CD4-positive, alpha-beta T cell treated with Interleukin-2 at 100 ng/mL for 4 hours (primary cell): ENCODE results near the gene TMEM101.
A peak's percentile ranks its signal among the peaks of the same experiment; 100 is the strongest.
"Not testable (repeated sequence)": the region's sequence is repeated elsewhere in the genome, so short reads cannot be mapped to it uniquely, and the experiment has no call there.

Experiments
- DNase-seq: peaks from one replicate; pipeline ENCODE4 v3.0.0-alpha.2; 2020; ENCODE audit warnings: low spot score

Gene TMEM101

DNA sequence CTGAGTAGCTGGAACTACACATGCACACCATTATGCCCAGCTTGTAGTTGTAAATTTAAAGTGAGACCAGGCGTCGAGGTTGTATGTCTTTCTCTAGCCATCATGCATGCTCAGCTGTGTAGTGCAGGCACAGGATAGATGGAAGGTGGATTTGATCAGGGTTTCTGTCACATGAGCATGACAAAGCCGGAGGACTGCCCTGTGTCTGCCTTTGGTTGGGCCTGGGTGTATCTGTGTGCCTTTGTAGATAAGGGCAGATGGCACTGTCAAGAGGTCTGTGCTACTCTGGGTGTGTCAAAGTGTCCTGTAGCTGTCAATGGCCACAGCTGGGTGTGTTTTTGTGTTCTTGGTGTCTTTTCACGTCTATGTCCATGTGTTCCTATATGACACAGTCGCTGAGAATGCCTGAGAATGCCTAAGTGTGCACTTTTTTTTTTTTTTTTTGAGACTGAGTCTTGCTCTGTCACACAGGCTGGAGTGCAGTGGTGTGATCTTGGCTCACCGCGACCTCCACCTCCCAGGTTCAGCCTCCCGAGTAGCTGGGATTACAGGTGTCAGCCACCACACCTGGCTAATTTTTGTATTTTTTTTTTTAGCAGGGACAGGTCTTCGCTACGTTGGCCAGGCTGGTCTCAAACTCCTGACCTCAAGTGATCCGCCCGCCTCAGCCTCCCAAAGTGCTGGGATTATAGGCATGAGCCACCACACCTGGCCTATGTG lies 14.5 kb downstream of the TMEM101 start:
- no peak for DNase-seq

DNA sequence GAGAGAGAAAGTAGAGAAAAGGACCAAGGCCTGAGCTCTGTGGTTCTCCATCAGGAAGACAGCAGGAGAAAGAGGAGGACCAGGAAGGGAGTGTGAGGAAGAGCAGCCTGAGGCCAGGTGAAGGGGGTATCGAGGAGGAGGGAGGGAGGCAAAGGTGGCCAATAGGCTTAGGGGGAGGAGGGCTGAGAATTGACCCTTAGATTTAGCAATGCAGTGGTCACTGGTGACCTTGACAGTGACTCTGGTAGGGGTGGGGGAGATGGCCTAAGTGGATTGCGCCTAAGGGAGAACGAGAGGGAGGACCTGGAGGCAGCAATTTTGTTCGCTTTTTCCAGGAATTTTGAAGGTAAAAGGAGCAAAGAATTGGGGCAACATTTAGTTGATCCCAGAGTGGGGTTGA lies 15.7 kb downstream of the TMEM101 start:
- DNase-seq: no peak

DNA sequence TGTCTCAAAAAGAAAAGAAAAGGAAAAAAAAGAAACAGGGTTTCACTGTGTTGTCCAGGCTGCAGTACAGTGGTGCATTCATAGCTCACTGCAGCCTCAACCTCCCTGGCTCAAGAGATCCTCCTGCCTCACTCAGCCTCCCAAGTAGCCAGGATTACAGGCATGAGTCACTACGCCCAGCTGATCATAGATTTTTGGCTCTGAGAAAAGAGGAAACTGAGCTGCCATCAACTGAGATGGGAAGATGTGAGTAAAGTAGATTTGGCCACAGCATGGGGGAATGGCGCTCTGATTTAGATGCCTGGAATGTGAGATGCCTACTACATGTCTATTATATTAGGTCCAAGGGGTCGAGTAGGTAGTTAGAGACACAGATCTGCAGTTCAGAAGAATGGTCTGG lies 16.2 kb downstream of the TMEM101 start:
- no peak for DNase-seq

DNA sequence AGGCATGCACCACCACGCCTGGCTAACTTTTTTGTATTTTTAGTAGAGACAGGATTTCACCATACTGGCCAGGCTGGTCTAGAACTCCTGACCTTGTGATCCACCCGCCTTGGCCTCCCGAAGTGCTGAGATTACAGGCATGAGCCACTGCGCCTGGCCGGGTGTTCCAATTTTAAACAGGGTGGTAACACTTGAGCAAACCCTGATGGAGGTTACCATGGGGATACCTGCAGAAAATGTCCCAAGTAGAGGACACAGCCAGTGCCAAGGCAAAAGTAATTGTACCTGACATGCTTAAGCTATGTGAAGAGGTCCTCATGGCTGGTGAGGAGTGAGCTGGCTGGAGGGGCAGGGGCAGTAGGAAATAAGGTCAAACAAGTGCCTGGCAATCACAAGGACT lies 17.6 kb downstream of the TMEM101 start:
- not testable (repeated sequence) for DNase-seq

DNA sequence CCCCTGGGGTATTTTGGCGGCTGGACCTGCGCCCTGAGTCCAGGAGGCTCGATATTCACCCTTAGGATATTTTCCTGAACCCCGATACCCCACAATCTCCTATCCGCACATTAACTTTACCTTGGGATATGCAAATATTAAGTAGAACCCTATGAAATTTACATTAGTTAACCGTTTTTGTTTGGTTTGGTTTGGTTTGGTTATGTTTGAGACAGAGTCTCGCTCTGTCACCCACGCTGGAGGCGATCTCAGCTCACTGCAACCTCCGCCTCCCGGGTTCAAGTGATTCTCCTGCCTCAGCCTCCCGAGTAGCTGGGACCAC lies 19.7 kb downstream of the TMEM101 start:
- DNase-seq: no peak

DNA sequence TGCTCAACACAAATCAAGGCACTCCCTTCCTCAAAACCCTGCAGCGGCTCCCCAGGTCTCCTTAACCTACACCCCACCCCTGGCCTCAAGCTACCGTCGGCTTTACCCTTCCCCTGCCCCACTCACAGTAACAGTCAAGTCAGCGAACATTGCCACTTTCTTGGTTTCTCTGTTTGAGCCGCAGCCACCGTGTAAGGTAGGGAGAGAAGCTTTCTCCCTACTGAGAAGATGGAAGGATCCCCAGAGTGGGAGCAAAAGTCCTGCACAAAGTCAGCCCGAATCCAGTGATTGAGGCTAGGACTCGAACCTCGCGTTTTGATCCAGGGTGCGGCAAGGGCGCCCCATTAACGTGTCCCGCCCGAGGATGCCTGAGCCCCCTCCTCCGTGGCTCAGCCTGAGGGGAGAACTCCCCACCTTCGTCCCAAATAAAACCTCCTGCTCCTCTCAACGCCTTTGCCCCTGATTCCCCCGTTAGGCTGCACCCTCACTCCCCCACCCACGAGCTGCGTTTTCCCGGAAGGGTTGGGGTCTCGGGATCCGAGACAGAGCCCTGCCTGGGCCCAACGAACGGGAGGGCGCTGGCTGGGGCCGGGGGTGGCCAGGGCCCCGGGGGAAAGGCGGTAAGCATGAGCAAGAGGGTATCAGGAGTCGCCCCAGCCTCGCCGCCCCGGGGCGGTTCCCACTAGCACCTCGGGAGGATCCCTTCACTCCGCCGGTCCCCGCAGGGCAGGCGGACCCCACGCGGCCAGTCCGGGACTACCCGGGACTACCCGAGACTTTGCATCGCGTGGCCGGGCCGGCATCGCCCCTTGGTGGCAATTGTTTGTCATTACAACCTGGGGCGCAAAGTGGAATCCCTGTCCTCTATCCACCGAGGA lies 20.3 kb downstream of the TMEM101 start:
- DNase-seq: peak; percentile 65

DNA sequence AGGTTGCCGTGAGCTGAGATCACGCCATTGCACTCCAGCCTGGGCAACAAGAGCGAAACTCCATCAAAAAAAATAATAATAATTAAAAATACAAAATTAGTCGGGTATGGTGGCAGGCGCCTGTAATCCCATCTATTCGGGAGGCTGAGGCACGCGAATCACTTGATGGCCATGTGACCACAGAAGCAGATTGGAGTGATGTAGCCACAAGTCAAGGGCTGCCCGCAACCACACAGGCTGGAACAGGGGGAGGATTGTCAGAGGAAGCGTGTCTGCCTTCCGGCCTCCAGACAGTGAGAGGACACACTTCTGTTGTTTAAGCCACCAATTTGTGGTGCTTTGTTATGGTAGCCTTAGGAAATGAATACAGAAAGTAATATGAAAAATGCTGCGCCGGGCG lies 22.1 kb downstream of the TMEM101 start:
- no peak for DNase-seq

DNA sequence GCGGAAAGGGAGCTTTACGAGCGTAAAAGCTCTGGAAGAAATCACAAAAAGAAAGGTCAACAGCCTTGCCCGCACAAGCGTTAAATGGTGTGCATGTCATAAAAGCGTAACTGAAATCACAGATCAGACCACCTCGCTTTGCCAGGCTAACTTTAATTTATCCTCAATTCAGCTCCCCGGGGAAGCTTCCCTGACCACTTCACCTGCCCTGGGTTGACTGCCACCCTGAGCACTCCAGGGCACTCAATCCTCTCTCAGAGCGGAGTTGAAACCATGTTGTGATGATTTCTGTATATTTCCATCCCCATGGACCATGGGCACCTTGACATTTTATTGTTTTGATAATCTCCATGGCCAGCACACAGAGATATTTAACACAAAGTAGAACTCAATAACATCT lies 26.5 kb downstream of the TMEM101 start:
- no peak for DNase-seq

DNA sequence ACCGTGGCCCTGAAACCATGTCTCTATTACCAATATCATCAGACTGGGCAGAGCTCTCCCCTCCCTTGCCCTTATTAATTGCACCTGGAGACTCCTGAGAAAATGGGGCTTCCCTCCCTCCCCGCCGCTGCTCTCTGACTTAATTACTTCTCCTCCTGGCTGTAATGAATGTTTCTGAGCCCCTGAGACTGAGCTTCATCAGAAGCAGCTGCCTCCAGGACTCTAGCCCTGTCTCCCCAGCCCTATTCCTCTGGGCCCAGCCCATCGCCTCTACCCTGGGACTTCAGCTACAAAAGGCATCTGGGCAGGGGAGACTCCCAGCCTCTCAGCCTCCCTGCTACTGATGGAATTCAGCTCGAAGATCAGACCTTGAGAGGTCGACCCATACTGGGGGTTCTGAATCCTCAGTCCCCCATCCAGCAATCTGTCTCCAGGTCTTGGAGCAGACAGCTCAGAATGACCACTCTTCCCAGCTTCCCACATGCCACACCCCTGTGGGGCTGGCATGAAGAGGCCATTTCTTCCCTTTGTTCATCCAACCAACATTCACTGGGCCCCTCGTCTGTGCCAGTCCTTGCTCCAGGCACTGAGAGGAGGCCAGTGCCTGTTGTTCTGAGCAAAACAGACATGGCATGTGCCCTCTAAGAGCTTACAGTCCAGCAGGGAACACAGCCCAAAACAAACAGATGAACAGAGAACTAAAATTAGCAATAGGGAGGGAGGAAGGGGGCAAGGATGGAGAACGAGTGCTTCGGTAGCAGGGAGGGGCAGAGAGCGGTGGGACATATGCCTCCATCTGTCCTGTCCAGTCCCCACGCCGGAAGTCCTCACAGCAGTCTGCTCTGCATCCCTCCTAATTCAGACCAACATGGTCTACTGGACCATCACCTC lies 27.4 kb downstream of the TMEM101 start:
- no peak for DNase-seq

DNA sequence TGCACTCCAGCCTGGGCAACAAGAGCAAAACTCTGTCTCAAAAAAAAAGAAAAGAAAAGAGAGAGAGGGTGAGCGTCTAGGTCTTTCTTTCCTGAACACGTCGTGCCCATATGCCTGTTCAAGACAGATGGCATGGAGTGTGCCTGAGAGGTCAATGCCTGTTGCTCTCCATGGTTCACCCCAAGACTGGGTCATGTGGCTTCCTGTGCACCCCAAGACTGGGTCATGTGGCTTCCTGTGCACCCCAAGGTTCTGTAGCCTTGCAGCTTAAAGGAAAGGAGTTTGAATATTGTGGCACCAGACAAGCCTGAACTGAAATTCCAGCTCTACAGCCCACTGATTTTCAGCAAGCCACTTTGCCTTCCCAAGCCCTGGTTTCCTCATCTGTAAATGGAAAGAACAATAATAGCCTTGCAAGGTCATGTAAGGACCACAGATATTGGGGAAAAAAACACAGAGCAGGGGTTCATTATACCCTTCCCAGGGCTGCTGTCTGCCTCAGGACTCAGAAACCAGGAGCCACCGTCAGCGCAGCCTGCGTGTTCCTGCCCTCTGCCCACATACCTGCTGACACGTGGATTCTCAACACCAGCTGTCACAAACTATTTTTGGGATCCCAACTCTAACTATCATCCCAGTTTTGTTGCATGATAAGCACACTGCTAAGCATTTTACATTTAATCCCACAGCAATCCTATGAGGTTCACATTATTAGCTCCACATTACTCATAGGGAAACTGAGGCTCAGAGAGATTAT lies 28.4 kb downstream of the TMEM101 start:
- no peak for DNase-seq

DNA sequence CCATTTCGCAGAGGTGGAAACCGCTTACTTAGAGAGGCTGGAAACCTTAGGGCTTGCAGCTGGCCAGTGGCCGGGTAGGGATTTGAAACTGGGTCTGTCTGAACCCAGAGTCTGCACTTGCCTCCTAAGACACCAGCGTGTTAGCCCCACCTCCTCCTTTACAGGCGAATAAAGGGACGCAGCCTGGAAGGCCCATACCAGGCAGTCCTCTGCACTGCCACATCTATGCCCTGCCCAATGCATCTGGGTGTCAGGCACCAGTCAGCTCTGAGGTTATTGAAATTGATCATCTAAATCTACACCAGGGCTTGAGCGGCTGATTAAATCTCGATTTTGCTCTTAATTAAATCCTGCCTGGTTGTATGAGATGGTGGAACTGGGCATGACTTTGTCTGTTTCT lies 30.2 kb downstream of the TMEM101 start:
- no peak for DNase-seq

DNA sequence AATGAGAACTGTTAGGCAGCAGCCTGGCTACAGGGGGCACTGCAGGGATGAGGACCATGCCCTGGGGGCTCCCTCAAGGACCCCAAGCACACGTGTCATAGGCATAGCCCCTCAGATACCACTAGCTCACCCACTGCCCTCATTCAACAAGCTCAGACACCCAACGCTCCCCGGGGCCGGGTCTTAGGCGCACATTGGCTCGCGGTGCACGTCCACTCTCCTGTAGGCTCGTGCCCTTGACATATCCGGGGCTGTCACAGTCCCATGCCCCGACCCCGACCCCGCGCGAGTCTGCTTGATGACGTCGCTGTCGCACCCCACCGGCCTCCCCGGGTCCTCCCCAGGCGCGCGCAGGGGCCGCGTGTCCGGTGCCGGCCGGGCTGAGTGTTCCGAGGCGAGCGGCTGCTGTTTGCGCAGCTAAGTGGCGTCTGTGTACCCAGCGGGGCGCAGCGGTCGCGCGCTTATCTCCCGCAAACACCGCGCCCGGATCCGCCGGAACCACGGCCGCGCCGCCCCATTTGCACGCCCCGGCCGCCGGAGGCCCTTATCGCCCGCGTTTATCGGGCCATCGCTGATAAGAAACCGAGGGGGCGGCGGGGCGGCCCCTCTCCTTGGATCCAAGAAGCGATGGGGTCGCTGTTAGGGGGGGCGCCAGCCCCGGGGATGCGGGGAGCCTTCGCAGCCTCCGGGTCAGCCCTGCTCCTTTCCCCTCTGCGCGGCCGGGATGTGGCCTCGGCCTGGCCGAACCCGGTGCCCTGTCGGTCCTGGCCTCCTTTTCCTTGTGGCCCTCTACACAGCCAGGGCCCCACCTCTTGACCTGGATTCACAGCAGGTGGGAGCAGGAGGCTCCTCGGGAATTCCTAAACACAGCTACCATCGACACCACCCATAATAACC lies 31.0 kb downstream of the TMEM101 start:
- no peak for DNase-seq

DNA sequence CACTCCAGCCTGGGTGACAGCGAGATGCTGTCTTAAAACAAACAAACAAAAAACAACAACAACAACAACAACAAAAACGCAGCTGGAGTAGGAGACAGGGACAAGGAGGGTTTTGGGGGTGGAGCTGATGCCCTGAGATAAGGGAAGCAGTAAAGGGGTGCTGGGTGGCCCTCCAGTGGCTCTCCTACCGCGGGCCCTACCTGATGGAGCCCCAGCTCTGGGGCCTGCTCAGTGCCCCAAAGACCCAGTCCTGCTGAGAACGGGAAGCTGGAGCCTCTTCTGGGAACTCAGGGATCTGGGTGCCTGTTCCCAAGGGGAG lies 31.6 kb downstream of the TMEM101 start:
- DNase-seq: no peak

DNA sequence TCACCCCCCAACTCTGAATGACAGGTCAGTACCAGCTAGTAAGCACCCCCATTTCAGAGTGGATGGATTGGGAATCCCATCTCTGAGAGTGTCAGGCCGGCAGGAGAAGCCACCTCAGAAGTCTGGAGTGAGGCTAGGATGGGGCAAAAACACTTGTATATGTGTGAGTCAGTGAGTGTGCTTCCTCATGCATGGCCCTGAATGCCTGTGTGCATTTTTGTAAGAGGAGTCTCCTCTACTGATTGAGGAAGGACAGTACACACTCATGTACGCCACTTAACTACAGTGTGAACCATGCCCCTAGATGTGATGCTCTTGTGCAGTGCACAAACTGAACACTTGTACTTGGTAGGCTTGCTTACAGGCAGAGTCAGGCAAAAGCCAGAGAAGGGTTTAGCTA lies 32.6 kb downstream of the TMEM101 start:
- no peak for DNase-seq

DNA sequence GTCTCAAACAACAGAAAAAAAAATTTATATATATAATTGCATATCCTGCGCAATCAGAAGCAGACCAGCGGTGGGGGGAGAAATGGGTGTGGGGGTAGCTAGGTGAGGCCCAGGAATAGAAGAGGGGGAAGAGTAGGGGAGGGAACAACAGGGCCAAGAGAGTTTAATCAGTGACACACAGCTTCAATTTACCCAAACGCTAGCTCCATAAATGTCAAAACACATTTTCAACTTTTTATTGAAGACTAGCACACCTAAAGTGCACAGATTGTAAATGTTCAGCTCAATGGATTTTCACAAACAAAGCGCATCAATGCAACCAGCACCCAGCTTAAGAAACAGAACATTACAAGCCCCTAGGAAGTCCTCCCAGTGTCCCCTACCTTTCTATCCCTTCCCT lies 35.1 kb downstream of the TMEM101 start:
- DNase-seq: no peak

DNA sequence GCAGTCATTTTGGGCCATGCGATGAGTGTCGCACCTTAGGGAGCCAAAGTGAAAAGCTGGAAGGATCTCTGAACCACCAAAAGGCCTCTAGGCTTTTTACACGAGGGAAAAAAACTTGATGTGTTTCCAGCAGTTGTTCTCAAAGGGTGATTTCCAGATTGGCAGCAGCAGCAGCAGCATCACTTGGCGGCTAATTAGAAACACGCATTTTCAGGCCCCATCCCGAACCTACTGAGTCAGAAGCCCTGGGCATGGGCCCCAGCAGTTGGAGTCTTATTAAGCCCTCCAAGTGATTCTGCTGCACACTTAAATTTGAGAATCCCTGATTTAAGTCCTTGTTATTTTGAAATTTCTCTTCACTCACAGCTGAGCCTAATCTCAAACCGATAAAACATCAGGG lies 35.8 kb downstream of the TMEM101 start:
- no peak for DNase-seq

DNA sequence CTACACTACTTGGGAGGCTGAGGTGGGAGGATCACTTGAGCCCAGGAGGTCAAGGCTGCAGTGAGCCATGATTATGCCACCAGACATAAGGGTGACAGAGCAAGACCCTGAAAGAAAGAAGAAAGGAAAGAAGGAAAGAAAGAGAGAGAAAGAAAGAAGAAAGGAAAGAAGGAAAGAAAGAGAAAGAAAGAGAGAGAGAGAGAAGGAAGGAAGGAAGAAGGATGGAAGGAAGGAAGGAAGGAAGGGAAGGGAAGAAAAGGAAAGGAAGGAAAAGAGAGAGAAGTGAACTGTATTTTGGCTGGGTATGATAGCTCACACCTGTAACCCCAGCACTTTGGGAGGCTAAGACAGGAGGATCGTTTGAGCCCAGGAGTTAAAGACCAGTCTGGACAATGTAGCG lies 36.7 kb downstream of the TMEM101 start:
- no peak for DNase-seq

DNA sequence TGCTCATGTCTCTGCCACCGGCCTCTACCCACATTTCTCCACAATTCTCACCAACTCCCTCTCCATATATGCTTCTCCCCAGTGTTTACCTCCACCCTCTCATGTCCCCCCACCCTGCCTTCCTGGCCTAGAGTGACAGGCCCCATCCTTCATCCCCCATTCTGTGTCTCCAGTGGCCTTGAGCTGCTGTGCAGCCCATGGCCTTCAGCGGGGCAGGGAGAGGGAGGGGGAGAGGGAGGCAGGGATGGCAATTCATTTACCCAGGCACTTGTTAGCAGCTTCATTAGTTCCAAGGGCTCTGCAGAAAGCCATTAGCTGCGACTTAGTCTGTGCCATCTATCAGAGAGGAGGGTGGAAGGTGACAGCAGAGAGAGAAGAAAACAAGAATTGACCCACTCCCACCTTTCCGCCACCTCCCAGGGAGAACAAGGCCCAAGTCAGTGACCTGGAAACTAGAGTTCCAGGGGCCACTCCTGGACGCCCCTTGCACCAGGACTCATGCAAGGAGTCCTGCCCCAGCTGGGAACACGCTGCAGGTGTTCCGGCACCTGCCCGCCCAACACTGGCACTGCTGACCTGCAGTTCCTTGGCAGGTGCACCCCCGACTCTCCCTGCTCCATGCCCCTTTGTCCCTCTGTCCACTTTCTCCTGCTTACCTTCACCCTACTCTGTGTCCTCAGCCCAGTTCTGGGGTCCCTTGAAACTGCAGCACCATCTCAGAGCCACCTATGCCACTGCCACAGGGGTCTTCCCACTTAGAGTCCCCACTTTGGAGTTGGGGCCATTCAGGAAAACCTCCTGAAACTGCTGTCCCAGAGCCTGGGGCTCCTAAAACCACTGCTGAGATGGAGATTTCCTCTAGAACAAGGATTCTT lies 37.6 kb downstream of the TMEM101 start:
- no peak for DNase-seq

DNA sequence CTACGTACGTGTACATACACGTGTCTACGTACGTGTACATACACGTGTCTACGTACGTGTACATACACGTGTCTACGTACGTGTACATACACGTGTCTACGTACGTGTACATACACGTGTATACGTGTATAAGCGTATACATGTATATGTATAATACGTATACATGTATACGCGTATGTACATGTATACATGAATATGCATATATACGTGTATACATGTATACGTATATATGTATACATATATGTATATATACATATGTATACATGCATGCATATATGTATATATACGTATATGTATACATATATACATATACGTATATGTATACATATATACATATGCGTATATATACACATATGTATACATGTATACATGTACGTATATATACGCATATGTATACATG lies 38.9 kb downstream of the TMEM101 start:
- no peak for DNase-seq
